H1 (cell line): ENCODE results near the gene LPP. TPM values are rescaled to one million over a fixed set of nuclear protein-coding genes. Genes with fewer than 3 reads are reported as not detected.

Experiments
- CTCF ChIA-PET: fragments of 300-600 bp; sonication (Branson Sonifier 250); formaldehyde crosslinking; loops from one replicate; lab custom pipeline; 2021; ENCODE audit not compliant: partially characterized antibody; lab: Charles Lee
- POLR2A ChIA-PET: fragments of 300-600 bp; sonication (Branson Sonifier 250); formaldehyde crosslinking; loops from one replicate; lab custom pipeline; 2021; ENCODE audit warnings: inconsistent platforms; ENCODE audit not compliant: partially characterized antibody; lab: Charles Lee
- DNase-seq, 2 experiments: peaks; one replicate each; pipeline versions ENCODE4 v3.0.0 to v3.0.0-alpha.2; 2010 to 2022; ENCODE audit warnings: low spot score in 2 of 2, low read depth in 1 of 2, mixed read lengths in 1 of 2
- FAIRE-seq: peaks from 2 replicates; lab custom pipeline; 2011; peaks lifted over from hg19 to GRCh38; lab: Jason Lieb, UNC
- H2AFZ ChIP-seq: 2 replicates; pipeline ENCODE4 v1.8.1; 2012; ENCODE audit warnings: low read length, inconsistent platforms
- H2AK5ac ChIP-seq: 2 replicates; pipeline ENCODE4 v1.6.1; 2013; ENCODE audit warnings: low read depth, low read length
- H2BK120ac ChIP-seq: replicated peaks from 2 replicates; pipeline ENCODE3; 2013; ENCODE audit warnings: low read depth, low read length, inconsistent platforms
- H2BK12ac ChIP-seq: 2 replicates; pipeline ENCODE4 v1.6.1; 2013; ENCODE audit warnings: low read depth, low read length
- H2BK15ac ChIP-seq: 2 replicates; pipeline ENCODE4 v1.6.1; 2013; ENCODE audit warnings: low read length
- H2BK20ac ChIP-seq: 2 replicates; pipeline ENCODE4 v1.6.1; 2013; ENCODE audit warnings: low read length
- H2BK5ac ChIP-seq: 2 replicates; pipeline ENCODE4 v1.6.1; 2013; ENCODE audit warnings: low read depth, low read length
- H3K14ac ChIP-seq: 2 replicates; pipeline ENCODE4 v1.6.1; 2013; ENCODE audit warnings: inconsistent platforms; ENCODE audit not compliant: insufficient read length
- H3K18ac ChIP-seq: 2 replicates; pipeline ENCODE4 v1.6.1; 2013; ENCODE audit warnings: low read length; ENCODE audit errors: extremely low read depth
- H3K23ac ChIP-seq: 2 replicates; pipeline ENCODE4 v1.6.1; 2013; ENCODE audit warnings: inconsistent platforms; ENCODE audit not compliant: insufficient read length
- H3K23me2 ChIP-seq: 2 replicates; pipeline ENCODE4 v1.6.1; 2013; ENCODE audit warnings: low read depth, low read length
- H3K27ac ChIP-seq: 2 replicates; pipeline ENCODE4 v1.6.1; 2011; ENCODE audit warnings: low read depth, low read length, inconsistent platforms
- H3K27me3 ChIP-seq, 4 experiments: replicated peaks in 1 of 4; 1 replicate in 1 of 4; 2 replicates in 3 of 4; pipeline versions ENCODE4 v1.6.1 to v1.8.1; 2011 to 2013; ENCODE audit warnings: low read length in 3 of 4, mild to moderate bottlenecking in 3 of 4, inconsistent platforms in 2 of 4, mixed read lengths in 2 of 4, moderate library complexity in 1 of 4; ENCODE audit not compliant: control insufficient read depth in 3 of 4, insufficient read depth in 3 of 4; ENCODE audit errors: extremely low read depth in 1 of 4
- H3K36me3 ChIP-seq, 4 experiments: 2 replicates each; pipeline versions ENCODE4 v1.6.1 to v1.8.1; 2011 to 2013; ENCODE audit warnings: mild to moderate bottlenecking in 4 of 4, low read length in 3 of 4, moderate library complexity in 2 of 4, control low read depth in 1 of 4, inconsistent platforms in 1 of 4; ENCODE audit not compliant: insufficient read depth in 4 of 4, control insufficient read depth in 2 of 4
- H3K4ac ChIP-seq: replicated peaks from 2 replicates; pipeline ENCODE3; 2013; ENCODE audit warnings: low read length, low read depth, mixed read lengths, inconsistent platforms; ENCODE audit not compliant: insufficient read length
- H3K4me1 ChIP-seq, 4 experiments: replicated peaks in 1 of 4; 1 replicate in 1 of 4; 2 replicates in 3 of 4; pipeline versions ENCODE4 v1.6.1 to v1.8.1; 2011 to 2013; ENCODE audit warnings: low read length in 3 of 4, inconsistent platforms in 2 of 4, mixed read lengths in 1 of 4; ENCODE audit not compliant: insufficient read depth in 4 of 4, control insufficient read depth in 3 of 4
- H3K4me2 ChIP-seq, 2 experiments: 2 replicates each; pipeline versions ENCODE4 v1.6.1 to v1.8.1; 2011 to 2013; ENCODE audit warnings: low read depth in 2 of 2, low read length in 2 of 2, control low read depth in 1 of 2, inconsistent platforms in 1 of 2, mild to moderate bottlenecking in 1 of 2; ENCODE audit not compliant: insufficient read depth in 1 of 2
- H3K4me3 ChIP-seq, 4 experiments: fragments of 200-600, 300-600 bp in 1 of 4; sonication (generic), shearing (Covaris generic), sonication (Bioruptor Twin) in 1 of 4; 2 replicates each; pipeline versions ENCODE4 v1.5.1 to v1.8.1; 2011 to 2016; ENCODE audit warnings: low read length in 4 of 4, low read depth in 3 of 4, control low read depth in 2 of 4, inconsistent platforms in 2 of 4, mild to moderate bottlenecking in 2 of 4, mixed read lengths in 1 of 4, moderate library complexity in 1 of 4; ENCODE audit not compliant: insufficient read depth in 2 of 4; ENCODE audit errors: extremely low read depth in 1 of 4
- H3K56ac ChIP-seq: replicated peaks from 2 replicates; pipeline ENCODE3; 2013; ENCODE audit warnings: low read depth, mild to moderate bottlenecking, mixed read lengths, low read length, inconsistent platforms; ENCODE audit not compliant: insufficient read length
- H3K79me1 ChIP-seq: 2 replicates; pipeline ENCODE4 v1.6.1; 2013; ENCODE audit warnings: low read depth, low read length, control low read depth
- H3K79me2 ChIP-seq, 2 experiments: 2 replicates each; pipeline versions ENCODE4 v1.6.1 to v1.8.1; 2012 to 2013; ENCODE audit warnings: low read length in 2 of 2, mild to moderate bottlenecking in 2 of 2, inconsistent platforms in 1 of 2; ENCODE audit not compliant: insufficient read depth in 2 of 2, control insufficient read depth in 1 of 2
- H3K9ac ChIP-seq, 4 experiments: replicated peaks in 1 of 4; 1 replicate in 1 of 4; 2 replicates in 3 of 4; pipeline versions ENCODE4 v1.6.1 to v1.8.1; 2011 to 2013; ENCODE audit warnings: low read depth in 3 of 4, low read length in 3 of 4, control low read depth in 2 of 4, mild to moderate bottlenecking in 2 of 4, moderate library complexity in 2 of 4, inconsistent platforms in 1 of 4; ENCODE audit errors: extremely low read depth in 1 of 4
- H3K9me3 ChIP-seq, 2 experiments: 2 replicates each; pipeline versions ENCODE4 v1.6.1 to v1.8.1; 2012 to 2013; ENCODE audit warnings: mild to moderate bottlenecking in 2 of 2, moderate library complexity in 2 of 2, control low read depth in 1 of 2, inconsistent platforms in 1 of 2, low read depth in 1 of 2, low read length in 1 of 2, mixed read lengths in 1 of 2; ENCODE audit not compliant: insufficient read depth in 2 of 2
- H4K20me1 ChIP-seq, 2 experiments: replicated peaks in 1 of 2; 2 replicates each; pipeline versions ENCODE3 to v1.8.1; 2011 to 2013; ENCODE audit warnings: inconsistent platforms in 2 of 2, low read length in 2 of 2, mild to moderate bottlenecking in 1 of 2; ENCODE audit not compliant: insufficient read depth in 2 of 2, control insufficient read depth in 1 of 2
- H4K5ac ChIP-seq: 2 replicates; pipeline ENCODE4 v1.6.1; 2013; ENCODE audit warnings: low read length, low read depth, mixed read lengths, inconsistent platforms; ENCODE audit not compliant: insufficient read length
- H4K8ac ChIP-seq: 2 replicates; pipeline ENCODE4 v1.8.0; 2013; ENCODE audit warnings: mild to moderate bottlenecking, moderate library complexity, low read length, inconsistent platforms; ENCODE audit not compliant: insufficient read depth; ENCODE audit errors: extremely low read depth
- H4K91ac ChIP-seq: replicated peaks from 2 replicates; pipeline ENCODE3; 2013; ENCODE audit warnings: low read length, mixed read lengths, inconsistent platforms; ENCODE audit not compliant: insufficient read length
- ATF2 ChIP-seq: IDR thresholded peaks from 2 replicates; pipeline ENCODE4 v1.6.1; 2012; ENCODE audit warnings: low read length, inconsistent platforms
- CHD2 ChIP-seq: IDR thresholded peaks from 2 replicates; pipeline ENCODE4 v1.6.1; 2012; ENCODE audit warnings: low read length, improper control_type of control experiment
- KDM1A ChIP-seq: fragments of 200-600, 300-600 bp; sonication (generic); IDR thresholded peaks from 2 replicates; pipeline ENCODE4 v1.7.1; 2016; ENCODE audit warnings: mild to moderate bottlenecking, low read length, borderline replicate concordance
- KDM4A ChIP-seq: IDR thresholded peaks from one replicate; pipeline ENCODE4 v1.7.1; 2012; ENCODE audit warnings: low read depth, mild to moderate bottlenecking, moderate library complexity, low read length, inconsistent platforms; ENCODE audit not compliant: severe bottlenecking
- NANOG ChIP-seq: IDR thresholded peaks from 2 replicates; pipeline ENCODE4 v1.6.1; 2011; ENCODE audit warnings: low read length, low read depth, mild to moderate bottlenecking, inconsistent platforms; ENCODE audit not compliant: insufficient read depth, poor library complexity, severe bottlenecking
- NRF1 ChIP-seq: IDR thresholded peaks from 2 replicates; pipeline ENCODE4 v1.6.1; 2011; ENCODE audit warnings: mild to moderate bottlenecking, low read depth, low read length, improper control_type of control experiment
- PHF8 ChIP-seq: fragments of 200-600 bp; sonication (generic); conservative IDR thresholded peaks from 2 replicates; pipeline ENCODE4 v1.7.1; 2012; ENCODE audit warnings: low read depth, mild to moderate bottlenecking, inconsistent platforms, low read length, moderate library complexity
- RXRA ChIP-seq: IDR thresholded peaks from 2 replicates; pipeline ENCODE4 v1.6.1; 2011; ENCODE audit warnings: low read depth, mild to moderate bottlenecking, low read length, moderate library complexity; ENCODE audit not compliant: insufficient read depth
- WGBS, 2 experiments: shearing (Covaris generic) in 1 of 2; methylation state at CpG; one replicate each; pipeline versions ENCODE4 v1.1.6 to v1.1.7; 2013 to 2015; ENCODE audit warnings: low lambda C conversion rate in 2 of 2, mixed read lengths in 2 of 2, inconsistent platforms in 1 of 2, low coverage in 1 of 2, missing lambda C conversion rate in 1 of 2; ENCODE audit not compliant: insufficient replicate concordance in 2 of 2, insufficient coverage in 1 of 2, insufficient read length in 1 of 2; ENCODE audit errors: extremely low coverage in 1 of 2, missing lambda C conversion rate in 1 of 2; 5-methylcytosine and 5-hydroxymethylcytosine counted together
- polyA plus RNA-seq, 7 experiments: library from polyadenylated mRNA; depleted of rRNA in 3 of 7; stranded (reverse) in 5 of 7; unstranded in 2 of 7; fragments of >200 nt in 5 of 7; fragments of 200-250 nt in 2 of 7; gene quantifications; 1 replicate in 5 of 7; 2 replicates in 1 of 7; 4 replicates in 1 of 7; pipeline versions ENCODE4 v1.2.1 to v1.2.3, GENCODE V29; 2011 to 2013; ENCODE audit warnings: missing spikeins in 2 of 7, mixed read lengths in 2 of 7
- total RNA-seq: library from RNA; stranded (reverse); fragmentation: NEBNext Ultra II Directional; extraction: Animal tissue kit (Norgen Biotek cat#: 25700); gene quantifications from 2 replicates; pipeline ENCODE4 v1.2.1, GENCODE V29; 2021

LPP gene
- total and polyA plus RNA-seq, 2 of the 8 experiments (the other 6 are each of a cell fraction or from before 2014, with no cell fraction given), result 10.0 to 53.3 TPM

GRCh38 chr3:188208516-188208981 lies 54.6 kb downstream of the LPP start:
- POLR2A ChIA-PET, result interaction anchor here (1.0 to 1.6 kb wide), 2 partner anchors 14 to 55 kb away, joined by 3 to 5 read pairs; no protein-coding TSS in a partner anchor
- Histone ChIP-seq H3K56ac (no peak overlapping the region), H3K9ac (no peak overlapping the region), H2AFZ (no peak overlapping the region), H2BK5ac (no peak overlapping the region), H4K91ac (no peak overlapping the region), H2BK12ac (no peak overlapping the region), H4K20me1 (no peaks in the 10 kb centered on the region), H2BK20ac (no peak overlapping the region), H3K79me2 (peaks cover 0 to 23% of the 10 kb centered on the region in 2 experiments; a peak in 2 of 4 replicates), H2BK120ac (no peak overlapping the region), H3K14ac (no peak overlapping the region), H3K23me2 (no peaks in the 10 kb centered on the region), H4K8ac (no peak overlapping the region), H3K4me1 (peaks cover 0 to 16% (median 7%) of the 10 kb centered on the region in 4 experiments; a peak in 6 of 7 replicates), H3K23ac (no peak overlapping the region), H3K4me2 (no peak overlapping the region), H3K4me3 (no peak overlapping the region), H3K18ac (no peak overlapping the region), H2BK15ac (no peak overlapping the region), H3K27ac (no peak overlapping the region), H3K9me3 (no peaks in the 10 kb centered on the region), H3K27me3 (no peaks in the 10 kb centered on the region), H3K4ac (no peak overlapping the region), H3K36me3 (no peaks in the 10 kb centered on the region; a peak in 1 of 8 replicates), H4K5ac (no peak overlapping the region), H2AK5ac (no peak overlapping the region), H3K79me1 (no peaks in the 10 kb centered on the region; the same call in 1 of the 2 replicates)
- FAIRE-seq, result no peak
- DNase-seq, result no peak
- TF ChIP-seq KDM4A (no peak), KDM1A (no peak), NANOG (no peak), CHD2 (no peak), NRF1 (no peak), RXRA (no peak), PHF8 (no peak), ATF2 (no peak)
- CTCF ChIA-PET, result interaction anchor here (0.6 to 4.9 kb wide), 13 partner anchors 12 to 541 kb away, joined by 3 to 50 read pairs (median 4); no protein-coding TSS in a partner anchor
- WGBS, 2 experiments, result 67% methylated on average over 7 of the region's 7 CpGs; no CpG with 5 or more reads in 1 of the 2 experiments
